ENCODE data around the gene PHLDA3. TPM values are rescaled to one million over a fixed set of nuclear protein-coding genes. Genes with fewer than 3 reads are reported as not detected.
A peak's percentile ranks its signal among the peaks of the same experiment; 100 is the strongest.

The PHLDA3 gene
- total RNA-seq, 4 donors from 2014 or later: 7.4 to 91.8 (median 62.7) TPM

GRCh38 chr1:201515895-201516294 lies 46.9 kb upstream of the PHLDA3 start:
- intact Hi-C loops (cut with DNase I; ENCODE audit: low total_unique reads) (no loop called here), in situ Hi-C loops (cut with MboI; ENCODE audit: low sequenced_read_pairs in 4 of 4) (loop anchor here (5.0 to 10.0 kb wide), 2 partner anchors 34 to 71 kb away; no protein-coding TSS in a partner anchor)
- Histone ChIP-seq H3K9me3 (no peaks in the 10 kb centered on the region), H3K27ac (no peak overlapping the region), H3K4me3 (no peak overlapping the region), H3K27me3 (no peaks in the 10 kb centered on the region), H3K36me3 (no peaks in the 10 kb centered on the region), H3K4me1 (peaks cover 11 to 18% of the 10 kb centered on the region in 2 donors)
- ATAC-seq (no peak), DNase-seq (no peak)
- TF ChIP-seq POLR2A (IDR thresholded peaks at IDR 0.05): no peak
- TF ChIP-seq CTCF (IDR thresholded peaks at IDR 0.05 in 4 of 5, conservative IDR thresholded peaks at IDR 0.05 in 1 of 5): no peak

DNA sequence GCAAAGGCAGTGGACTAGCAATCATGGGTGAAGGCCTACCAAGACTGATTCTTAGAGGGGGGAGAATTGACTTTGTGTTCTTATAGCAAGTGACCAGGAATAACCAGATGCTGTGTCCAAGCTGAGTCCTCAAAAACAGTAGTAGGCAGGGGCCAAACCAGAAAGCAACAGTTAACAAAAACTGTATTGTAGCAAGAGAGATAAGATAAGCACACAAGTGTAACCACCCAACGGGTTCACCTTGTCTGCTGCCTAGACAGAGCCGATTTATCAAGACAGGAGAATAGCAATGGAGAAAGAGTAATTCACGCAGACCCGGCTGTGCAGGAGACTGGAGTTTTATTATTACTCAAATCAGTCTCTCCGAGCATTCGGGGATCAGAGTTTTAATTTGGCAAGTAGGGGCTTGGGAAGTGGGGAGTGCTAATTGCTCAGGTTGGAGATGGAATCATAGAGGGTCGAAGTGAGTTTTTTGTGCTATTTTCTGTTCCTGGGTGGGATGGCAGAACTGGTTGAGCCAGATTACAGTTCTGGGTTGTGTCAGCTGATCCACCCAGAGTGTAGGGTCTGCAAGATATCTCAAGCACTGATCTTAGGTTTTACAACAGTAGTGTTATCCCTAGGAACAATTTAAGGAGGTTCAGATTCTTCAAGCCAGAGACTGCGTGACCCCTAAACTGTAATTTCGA lies 46.2 kb upstream of the PHLDA3 start:
- no peak for TF ChIP-seq POLR2A (IDR thresholded peaks at IDR 0.05)
- TF ChIP-seq CTCF (IDR thresholded peaks at IDR 0.05 in 4 of 5, conservative IDR thresholded peaks at IDR 0.05 in 1 of 5): no peak
- H3K4me1 ChIP-seq: peaks cover 11 to 18% of the 10 kb centered on the region in 2 donors
- no peak overlapping the region for H3K4me3 ChIP-seq
- no peaks in the 10 kb centered on the region for H3K9me3 ChIP-seq
- DNase-seq (no peak), ATAC-seq (no peak)
- H3K36me3 ChIP-seq: no peaks in the 10 kb centered on the region
- H3K27ac ChIP-seq: no peak overlapping the region
- no peaks in the 10 kb centered on the region for H3K27me3 ChIP-seq
- intact Hi-C loops (cut with DNase I; ENCODE audit: low total_unique reads) (no loop called here), in situ Hi-C loops (cut with MboI; ENCODE audit: low sequenced_read_pairs in 4 of 4) (loop anchor here (5.0 to 10.0 kb wide), 2 partner anchors 33 to 70 kb away; no protein-coding TSS in a partner anchor)

DNA sequence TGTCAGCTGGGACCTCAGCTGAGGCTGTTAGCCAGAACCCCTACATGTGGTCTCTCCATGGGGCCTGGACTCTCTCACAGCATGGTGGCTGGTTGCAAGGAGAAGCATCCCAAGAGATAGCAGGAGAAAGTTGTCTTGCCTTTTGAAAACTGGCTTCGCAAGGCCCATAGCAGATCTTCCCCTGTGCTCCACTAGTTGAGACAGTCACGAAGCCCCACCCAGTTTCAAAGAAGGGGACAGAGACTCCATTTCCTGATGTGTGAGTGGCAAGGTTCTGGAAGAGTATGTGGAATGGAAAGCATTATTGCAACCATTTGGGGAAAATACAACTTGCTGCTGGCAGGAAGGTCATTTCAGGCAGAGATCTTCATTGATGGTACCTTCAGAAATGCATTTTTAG lies 45.5 kb upstream of the PHLDA3 start:
- no peaks in the 10 kb centered on the region for H3K27me3 ChIP-seq
- intact Hi-C loops (cut with DNase I; ENCODE audit: low total_unique reads): no loop called here
- H3K4me1 ChIP-seq: peaks cover 11 to 18% of the 10 kb centered on the region in 2 donors
- no peaks in the 10 kb centered on the region for H3K9me3 ChIP-seq
- in situ Hi-C loops (cut with MboI; ENCODE audit: low sequenced_read_pairs in 4 of 4): loop anchor here (5.0 to 10.0 kb wide), 2 partner anchors 67 to 70 kb away; no protein-coding TSS in a partner anchor
- H3K36me3 ChIP-seq: no peaks in the 10 kb centered on the region
- TF ChIP-seq CTCF (IDR thresholded peaks at IDR 0.05 in 4 of 5, conservative IDR thresholded peaks at IDR 0.05 in 1 of 5) (no peak), POLR2A (IDR thresholded peaks at IDR 0.05) (no peak)
- H3K4me3 ChIP-seq: no peak overlapping the region
- DNase-seq (no peak), ATAC-seq (no peak)
- H3K27ac ChIP-seq: no peak overlapping the region

DNA sequence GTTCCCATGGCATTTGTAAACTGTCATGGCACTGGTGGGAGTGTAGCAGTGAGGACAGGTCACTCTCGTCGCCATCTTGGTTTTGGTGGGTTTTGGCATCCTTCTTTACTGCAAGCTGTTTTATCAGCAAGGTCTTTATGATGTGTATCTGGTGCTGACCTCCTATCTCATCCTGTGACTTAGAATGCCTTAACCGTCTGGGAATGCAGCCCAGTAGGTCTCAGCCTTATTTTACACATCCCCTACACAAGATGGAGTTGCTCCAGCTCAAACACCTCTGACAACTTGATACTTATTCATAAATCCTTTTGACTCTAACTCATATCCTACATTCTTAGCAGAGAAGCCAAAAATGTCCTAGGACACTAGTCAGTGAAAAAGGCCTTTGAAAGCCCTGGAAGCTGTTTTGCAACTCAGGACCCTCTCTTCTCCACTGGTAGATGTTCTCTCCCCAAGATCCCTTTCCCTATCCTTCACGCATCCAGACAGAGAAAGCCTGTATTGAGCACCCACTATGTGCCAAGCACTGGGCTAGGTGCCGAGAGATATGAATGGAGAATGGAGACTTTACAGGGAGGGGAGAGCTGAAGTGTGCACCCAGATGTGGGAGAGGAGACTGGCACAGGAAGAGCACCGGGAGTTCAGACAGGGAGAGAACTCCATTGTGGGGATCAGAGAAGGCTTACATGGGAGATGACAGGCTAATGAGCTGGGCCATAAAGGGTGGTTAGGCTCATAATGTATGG lies 44.7 kb upstream of the PHLDA3 start:
- no peak overlapping the region for H3K4me3 ChIP-seq
- in situ Hi-C loops (cut with MboI; ENCODE audit: low sequenced_read_pairs in 4 of 4) (loop anchor here (5.0 to 10.0 kb wide), 2 partner anchors 66 to 69 kb away; no protein-coding TSS in a partner anchor), intact Hi-C loops (cut with DNase I; ENCODE audit: low total_unique reads) (loop anchor here (1.0 kb wide), 2 partner anchors 31 to 65 kb away; no protein-coding TSS in a partner anchor)
- no peak for TF ChIP-seq CTCF (IDR thresholded peaks at IDR 0.05 in 4 of 5, conservative IDR thresholded peaks at IDR 0.05 in 1 of 5)
- TF ChIP-seq POLR2A (IDR thresholded peaks at IDR 0.05): no peak
- H3K9me3 ChIP-seq: no peaks in the 10 kb centered on the region
- no peak for ATAC-seq
- H3K27me3 ChIP-seq: no peaks in the 10 kb centered on the region
- no peaks in the 10 kb centered on the region for H3K36me3 ChIP-seq
- H3K4me1 ChIP-seq: peaks cover 11 to 18% of the 10 kb centered on the region in 2 donors
- H3K27ac ChIP-seq: peak overlapping the region in 3 of 4 donors; percentile 19 to 43 (median 35)
- DNase-seq: no peak
